GM12875 (cell line): Measurements from ENCODE around the gene OSBPL1A.

Experiments
- H3K4me3 ChIP-seq: one replicate; pipeline ENCODE4 v1.5.1; 2011; ENCODE audit warnings: low read depth, low read length, control low read depth
- CTCF ChIP-seq: IDR thresholded peaks from 2 replicates; pipeline ENCODE4 v1.5.1; 2011; ENCODE audit warnings: low read depth, mild to moderate bottlenecking, control low read depth, inconsistent platforms, low read length, moderate library complexity, borderline replicate concordance; ENCODE audit not compliant: insufficient read depth

The OSBPL1A gene

GRCh38 chr18:24342347-24342746, 55.3 kb downstream of the OSBPL1A start:
- H3K4me3 ChIP-seq, result no peak overlapping the region
- no peak for TF ChIP-seq CTCF

- H3K4me3 ChIP-seq, result no peak overlapping the region
- TF ChIP-seq CTCF, result no peak
These were observed 56.3 kb downstream of the OSBPL1A start for GRCh38 chr18:24341361-24341760.

GRCh38 chr18:24333084-24333483, 64.5 kb downstream of the OSBPL1A start:
- H3K4me3 ChIP-seq, result no peak overlapping the region
- no peak for TF ChIP-seq CTCF

GRCh38 chr18:24326211-24326610, 71.4 kb downstream of the OSBPL1A start:
- TF ChIP-seq CTCF, result no peak
- no peak overlapping the region for H3K4me3 ChIP-seq

GRCh38 chr18:24322584-24323136, 75.0 kb downstream of the OSBPL1A start:
- no peak for TF ChIP-seq CTCF
- H3K4me3 ChIP-seq, result no peak overlapping the region

GRCh38 chr18:24321071-24321470, 76.6 kb downstream of the OSBPL1A start:
- no peak for TF ChIP-seq CTCF
- H3K4me3 ChIP-seq, result no peak overlapping the region

GRCh38 chr18:24319757-24320156, 77.9 kb downstream of the OSBPL1A start:
- TF ChIP-seq CTCF, result no peak

More at GRCh38 chr18:24319757-24320156, 77.9 kb downstream of the OSBPL1A start:
- no peak overlapping the region for H3K4me3 ChIP-seq
